KG1 (cell line): ENCODE measurements around the gene CALM1.
A peak's percentile ranks its signal among the peaks of the same experiment; 100 is the strongest.

Experiments
- DNase-seq: peaks from one replicate; lab custom pipeline; 2025; lab: John Stamatoyannopoulos, UW

Gene CALM1

GRCh38 chr14:90396341-90397339 lies at the start of gene CALM1:
TSS of gene CALM1 (plus strand) at chr14:90397029. CDS start at chr14:90397231, 202 bp downstream.
- peak; percentile 83 for DNase-seq

- no peak for DNase-seq
Observed at GRCh38 chr14:90348270-90348669, 48.6 kb upstream of the CALM1 start.

GRCh38 chr14:90349739-90350138 lies 47.1 kb upstream of the CALM1 start:
- no peak for DNase-seq

GRCh38 chr14:90354551-90355298 lies 42.1 kb upstream of the CALM1 start:
- no peak for DNase-seq

GRCh38 chr14:90355540-90356518 lies 41.0 kb upstream of the CALM1 start:
- DNase-seq = no peak

- no peak for DNase-seq
Observed at GRCh38 chr14:90356925-90357324, 39.9 kb upstream of the CALM1 start.

- DNase-seq = no peak
Observed at GRCh38 chr14:90358359-90358758, 38.5 kb upstream of the CALM1 start.

GRCh38 chr14:90361865-90362557 lies 34.8 kb upstream of the CALM1 start:
- no peak for DNase-seq

- no peak for DNase-seq
Observed at GRCh38 chr14:90362558-90362896, 34.3 kb upstream of the CALM1 start.

- no peak for DNase-seq
Observed at GRCh38 chr14:90368946-90369721, 27.7 kb upstream of the CALM1 start.

- no peak for DNase-seq
Observed at GRCh38 chr14:90373887-90374286, 22.9 kb upstream of the CALM1 start.

- DNase-seq = no peak
Observed at GRCh38 chr14:90374813-90375212, 22.0 kb upstream of the CALM1 start.

- no peak for DNase-seq
Observed at GRCh38 chr14:90375934-90376333, 20.9 kb upstream of the CALM1 start.

- DNase-seq = no peak
Observed at GRCh38 chr14:90378249-90378648, 18.6 kb upstream of the CALM1 start.

GRCh38 chr14:90379106-90379505 lies 17.7 kb upstream of the CALM1 start:
- DNase-seq = no peak

GRCh38 chr14:90381011-90381786 lies 15.6 kb upstream of the CALM1 start:
- DNase-seq = no peak

- no peak for DNase-seq
Observed at GRCh38 chr14:90381999-90382451, 14.8 kb upstream of the CALM1 start.

GRCh38 chr14:90382491-90383125 lies 14.2 kb upstream of the CALM1 start:
- DNase-seq = peak; percentile 82

- peak; percentile 95 for DNase-seq
Observed at GRCh38 chr14:90383126-90383730, 13.6 kb upstream of the CALM1 start.
